GM18520 (cell line): ENCODE measurements around the gene CNTN4.

Experiments
- ATAC-seq: cut with Tn5 transposase; IDR thresholded peaks from one replicate; pipeline ENCODE4 v1.9.1; 2021; ENCODE audit not compliant: unreplicated experiment

The CNTN4 gene

DNA sequence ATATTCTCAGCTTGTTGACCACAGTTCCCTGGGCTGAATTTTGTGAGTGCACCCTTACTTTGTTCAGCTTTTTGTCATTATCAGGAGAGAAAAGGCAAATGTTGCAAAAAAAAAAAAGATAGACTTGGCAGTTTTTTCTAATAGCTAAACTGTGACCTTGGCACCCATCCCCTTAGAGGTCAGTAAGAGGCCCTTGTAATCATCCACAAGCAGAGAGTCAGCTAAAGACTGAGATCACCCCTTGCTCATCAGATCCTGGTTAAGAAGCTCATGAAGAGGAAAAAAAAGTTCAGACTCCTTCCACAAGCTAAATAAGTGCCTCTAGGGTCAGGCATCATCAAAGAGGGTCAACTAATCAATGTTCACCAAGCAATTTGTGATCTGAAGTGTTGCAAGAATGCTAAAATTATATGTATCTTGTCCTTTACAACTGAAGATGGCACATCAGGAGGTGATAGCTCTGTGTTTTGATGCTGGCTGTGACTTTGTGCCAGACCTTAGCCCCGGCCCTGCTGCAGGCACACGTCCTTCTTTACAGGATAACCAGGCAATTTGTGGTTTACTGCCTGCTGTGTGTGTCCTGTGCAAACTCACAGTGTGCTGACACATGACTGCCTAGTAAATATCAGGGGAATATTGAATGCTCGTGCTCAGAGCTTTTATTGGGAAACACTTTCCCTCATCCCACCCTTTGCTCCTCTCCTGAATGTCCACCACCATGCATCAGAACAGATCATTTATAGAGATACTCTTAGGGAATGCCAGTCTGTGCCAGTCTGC is 748.6 kb downstream of the CNTN4 start:
- no peak for ATAC-seq

DNA sequence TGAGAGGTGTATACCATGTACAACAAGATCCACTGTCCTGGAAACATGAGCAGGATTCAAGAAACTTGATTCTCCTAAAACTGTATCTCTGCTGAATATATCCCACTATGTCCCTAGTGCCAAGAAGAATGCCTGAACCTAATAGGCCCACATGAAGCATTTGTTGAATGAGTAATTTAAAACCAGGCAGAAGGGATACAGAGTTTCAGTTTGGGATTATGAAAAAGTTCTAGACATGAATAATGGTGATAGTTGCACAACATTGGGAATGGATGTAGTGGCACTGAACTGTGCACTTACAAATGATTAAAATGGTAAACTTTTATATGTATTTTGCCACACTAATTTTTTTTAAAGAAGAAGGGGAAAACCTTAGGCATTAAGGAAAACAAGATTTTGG is 750.4 kb downstream of the CNTN4 start:
- ATAC-seq: no peak

DNA sequence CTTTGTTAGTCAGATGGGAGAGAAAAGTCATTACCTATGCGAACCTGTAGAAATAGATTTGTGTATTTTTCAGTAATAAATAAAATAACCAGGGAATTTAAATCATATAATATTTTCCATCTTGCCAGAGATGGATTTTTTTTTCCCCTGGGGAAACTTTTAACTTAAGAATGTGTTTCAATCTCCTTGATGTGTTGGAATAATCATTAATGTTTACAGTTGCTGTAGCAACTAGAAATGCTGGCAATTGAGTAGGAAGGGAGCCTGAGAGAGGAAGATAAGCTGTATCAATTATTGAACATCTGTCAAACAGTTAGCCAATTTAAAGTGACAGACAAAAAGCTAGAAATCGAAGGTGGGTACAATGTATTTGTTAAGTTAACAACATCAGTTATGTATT is 752.0 kb downstream of the CNTN4 start:
- ATAC-seq: no peak

DNA sequence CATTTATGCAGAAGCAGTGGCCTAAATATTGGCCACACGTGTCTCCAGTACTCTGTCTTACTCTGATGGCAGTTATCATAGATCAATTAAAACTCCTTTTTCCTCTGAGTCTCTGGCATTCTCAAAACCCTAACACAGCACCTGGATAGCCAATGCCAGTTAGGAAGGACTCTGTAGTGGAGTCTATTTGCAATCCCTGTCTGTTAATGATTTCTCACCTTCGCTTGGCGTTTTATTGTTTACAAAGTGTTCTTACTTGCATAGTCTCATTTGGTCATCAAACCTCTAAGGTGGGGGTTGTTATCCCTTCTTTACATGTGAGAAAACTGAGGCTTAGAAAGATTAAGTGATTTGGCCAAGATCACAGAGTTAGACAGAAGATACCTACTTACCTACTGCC is 752.7 kb downstream of the CNTN4 start:
- no peak for ATAC-seq

DNA sequence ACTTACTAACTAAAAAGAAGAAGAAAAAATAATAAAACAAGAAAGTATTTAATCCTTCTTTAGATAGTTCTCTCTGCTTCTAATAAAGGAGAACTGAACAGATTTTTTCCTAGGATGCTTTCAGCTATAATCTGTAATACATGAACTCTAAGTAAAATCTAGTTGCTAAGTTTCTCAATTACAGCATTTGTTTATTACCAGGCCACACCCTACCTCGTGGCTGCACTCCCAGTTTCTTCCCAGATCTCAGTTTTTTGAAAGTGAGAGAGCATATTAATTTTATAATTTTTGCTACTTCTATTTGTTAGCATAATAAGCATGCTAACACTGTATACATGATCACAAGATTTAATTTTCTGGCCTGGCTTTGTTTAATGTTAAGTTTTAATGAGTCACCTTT is 753.2 kb downstream of the CNTN4 start:
- no peak for ATAC-seq

DNA sequence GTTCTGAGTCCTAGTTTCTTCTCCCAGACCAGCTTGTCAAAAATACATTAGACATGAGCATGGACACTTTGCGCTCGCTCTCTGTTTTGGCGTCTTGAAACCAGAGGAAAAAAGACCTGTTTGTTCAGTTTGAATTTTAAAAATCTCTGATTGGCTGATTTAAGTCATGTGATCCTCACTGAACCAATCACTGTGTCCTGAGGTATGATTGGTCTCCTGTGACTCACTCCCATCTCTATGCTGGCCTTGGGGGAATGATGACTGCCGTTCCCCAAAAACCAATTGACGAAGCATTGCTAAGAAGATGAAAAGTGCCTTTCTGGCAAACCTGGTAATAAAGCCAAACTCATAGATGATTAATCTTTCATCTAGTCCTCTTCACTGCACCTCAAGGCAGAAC is 755.0 kb downstream of the CNTN4 start:
- ATAC-seq: no peak

DNA sequence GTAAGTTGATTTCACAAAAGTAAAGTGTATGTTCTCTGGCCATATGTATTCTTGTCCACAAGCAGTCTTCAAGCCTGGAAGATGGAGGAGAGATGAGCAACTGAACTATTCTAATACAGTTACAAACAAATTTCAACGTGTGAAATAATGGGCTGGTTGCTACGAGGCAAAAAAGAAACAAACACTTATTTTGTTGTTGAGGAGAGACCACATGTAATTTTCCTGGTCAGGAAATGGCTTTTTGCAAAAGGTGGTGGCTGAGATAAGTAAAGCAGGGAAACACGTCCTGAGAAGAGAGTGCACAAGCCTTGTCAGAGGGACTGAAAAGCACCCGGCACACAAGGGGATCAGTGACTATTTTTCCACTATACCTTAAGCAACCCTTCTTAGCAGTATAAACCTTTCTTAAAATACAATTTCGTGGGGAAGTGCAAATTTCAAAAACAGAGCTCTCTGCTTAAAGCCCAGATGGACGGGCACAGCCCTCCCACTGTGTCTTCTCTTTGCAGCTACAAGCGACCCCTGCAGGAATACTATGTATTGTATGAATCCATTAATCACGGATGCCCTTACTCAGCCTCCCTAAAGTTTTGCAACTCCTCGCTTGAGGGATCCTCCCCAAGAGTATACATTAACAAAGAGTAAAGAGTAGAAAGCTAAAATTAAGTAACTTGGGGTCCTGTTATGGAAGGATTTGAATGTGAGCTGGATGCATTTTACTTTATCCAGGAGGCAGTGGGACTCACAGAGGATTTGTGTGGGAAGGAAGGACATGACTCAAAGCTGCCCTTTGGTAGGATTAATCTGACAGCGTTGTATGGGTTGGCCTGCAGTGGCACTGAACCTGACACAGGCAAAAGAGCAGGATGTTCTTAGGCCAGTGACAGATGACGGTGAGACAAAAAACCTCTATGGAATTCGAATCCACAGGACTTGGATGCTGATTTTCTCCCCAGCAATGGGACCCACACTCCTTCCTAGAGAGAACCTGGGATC is 757.8 kb downstream of the CNTN4 start:
- no peak for ATAC-seq

DNA sequence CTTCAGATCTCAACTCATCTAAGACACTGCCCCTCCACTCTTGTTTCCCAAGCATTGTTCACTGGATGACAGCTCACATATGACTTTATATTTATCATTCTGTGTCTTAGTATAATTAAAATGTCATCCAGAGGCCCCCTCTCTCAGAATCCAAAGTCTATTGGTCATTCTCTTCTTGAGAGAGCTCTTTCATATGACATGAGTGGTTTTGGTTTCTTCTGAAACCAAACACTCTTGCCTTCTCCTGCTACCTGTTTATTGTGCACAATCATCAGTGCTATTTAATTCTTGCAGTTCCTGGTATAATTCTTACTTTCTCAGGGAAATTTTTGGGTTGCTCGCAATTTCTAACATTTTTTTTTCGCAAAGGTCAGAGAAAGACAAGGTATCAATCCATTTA is 762.0 kb downstream of the CNTN4 start:
- ATAC-seq: no peak

DNA sequence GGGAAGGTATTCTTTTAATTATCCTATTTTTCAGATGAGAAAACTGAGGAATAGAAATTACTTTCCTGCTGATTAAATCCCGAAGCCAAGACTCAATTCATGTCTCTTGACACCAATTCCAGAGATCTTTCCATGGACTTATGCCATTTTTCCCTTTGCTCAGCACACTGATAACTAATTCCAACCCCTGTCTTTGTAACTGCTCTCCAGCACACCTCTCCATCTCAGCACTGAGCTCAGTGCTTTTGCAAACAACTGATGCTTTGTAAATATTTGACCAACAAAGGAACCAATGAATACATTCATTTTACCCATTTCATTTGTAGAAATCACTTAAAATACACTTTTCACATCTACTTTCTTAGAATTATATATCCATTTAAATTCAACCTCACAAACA is 762.5 kb downstream of the CNTN4 start:
- ATAC-seq: no peak

DNA sequence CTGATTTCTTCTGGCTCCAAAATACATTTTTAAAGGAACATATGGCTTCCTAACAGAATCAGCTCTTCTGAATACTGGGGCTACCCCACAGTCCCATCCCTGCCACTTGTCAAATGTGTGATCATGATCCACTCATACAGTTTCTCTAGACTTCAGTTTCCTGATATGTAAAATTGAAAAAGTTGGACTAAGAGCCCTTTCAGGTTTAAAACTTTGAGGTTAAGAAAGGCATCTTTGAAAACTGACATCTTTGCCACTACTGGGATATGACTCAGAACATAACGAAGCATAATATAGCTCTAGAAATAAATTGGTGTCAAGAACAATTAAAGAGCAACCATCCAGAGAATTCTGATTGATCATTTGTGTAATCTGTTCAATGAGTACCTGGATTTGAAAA is 763.3 kb downstream of the CNTN4 start:
- no peak for ATAC-seq

DNA sequence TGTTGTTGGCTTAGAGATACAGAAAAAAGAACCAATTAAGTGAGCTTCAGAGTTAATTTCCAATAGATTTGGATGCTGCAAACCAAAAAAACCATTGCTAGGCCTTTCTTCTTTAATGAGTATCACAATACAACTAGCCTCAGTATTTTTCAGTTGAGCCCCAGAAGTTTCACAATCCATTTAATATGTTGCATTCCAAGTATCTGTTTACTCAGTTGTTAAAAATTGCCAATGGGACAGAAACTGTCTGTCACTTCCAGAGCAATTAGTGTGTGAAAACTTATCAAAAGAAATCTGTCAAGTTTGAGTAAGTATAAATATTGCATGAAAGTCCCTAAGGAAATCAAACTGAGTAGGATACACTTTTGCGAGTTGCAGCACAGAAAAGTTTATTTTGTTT is 763.7 kb downstream of the CNTN4 start:
- no peak for ATAC-seq

DNA sequence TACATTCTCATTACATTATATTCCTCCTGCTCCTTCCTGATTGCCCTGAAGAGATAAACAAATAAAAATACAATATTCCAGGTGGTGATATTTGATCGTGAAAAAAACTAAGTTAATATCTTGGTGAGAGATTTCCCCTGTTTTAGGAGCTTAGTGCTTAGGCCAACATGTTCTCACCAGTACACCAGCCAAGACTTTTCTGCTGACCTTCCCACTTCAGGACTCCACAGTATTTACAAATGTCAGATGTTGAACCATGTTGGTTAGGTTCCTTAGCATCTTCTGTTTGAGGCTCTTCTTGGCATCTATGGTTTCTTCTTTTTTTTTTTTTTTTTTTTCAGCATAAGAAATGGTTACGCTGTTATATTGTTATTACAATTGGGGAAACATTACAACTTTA is 764.5 kb downstream of the CNTN4 start:
- ATAC-seq: no peak

DNA sequence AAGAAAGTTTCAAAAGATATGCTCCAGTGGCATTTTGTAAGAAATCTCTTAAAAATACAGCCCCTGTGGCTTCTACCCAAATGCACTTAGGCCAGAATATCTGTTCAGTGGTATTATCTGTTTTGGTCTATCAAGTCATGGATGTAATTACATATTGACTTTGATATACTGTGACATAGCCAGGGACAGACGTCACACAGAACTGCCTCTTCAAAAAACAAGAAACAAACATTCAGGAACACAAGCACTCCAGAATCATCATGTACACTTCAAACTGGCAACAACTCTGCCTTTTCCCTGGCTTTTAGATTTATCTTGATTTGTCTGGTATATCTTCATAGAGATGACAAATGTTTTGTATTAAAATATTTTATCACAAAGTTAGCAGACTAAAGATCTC is 771.2 kb downstream of the CNTN4 start:
- ATAC-seq: no peak

DNA sequence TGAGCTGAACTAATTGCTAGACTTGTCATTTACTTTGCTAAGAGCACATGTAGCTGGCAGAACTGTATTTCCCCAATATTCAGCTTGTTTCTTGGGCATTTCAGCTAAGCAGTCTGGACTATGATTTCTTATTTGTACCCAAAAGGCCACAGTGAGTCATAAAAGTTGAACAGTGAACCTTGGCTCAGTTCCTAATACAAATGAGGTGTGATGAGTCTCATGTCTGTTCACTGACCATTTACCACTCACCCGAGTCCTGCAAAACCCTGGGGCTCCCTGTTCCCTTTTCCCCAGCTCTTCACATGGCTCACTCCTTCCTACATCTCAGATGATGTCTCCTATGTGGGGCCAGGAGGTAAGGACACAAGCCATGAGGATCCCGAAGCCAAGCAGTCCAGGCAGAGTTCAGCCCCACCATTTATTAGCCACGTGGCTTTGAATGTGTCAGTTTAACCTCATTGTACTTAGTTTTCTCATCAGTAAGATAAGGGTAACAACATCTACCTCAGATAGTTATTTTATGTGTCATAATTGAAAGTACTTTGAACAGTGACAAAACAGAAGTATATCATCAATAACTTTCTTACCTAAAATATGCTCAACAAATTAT is 772.2 kb downstream of the CNTN4 start:
- peak; percentile 36 for ATAC-seq

DNA sequence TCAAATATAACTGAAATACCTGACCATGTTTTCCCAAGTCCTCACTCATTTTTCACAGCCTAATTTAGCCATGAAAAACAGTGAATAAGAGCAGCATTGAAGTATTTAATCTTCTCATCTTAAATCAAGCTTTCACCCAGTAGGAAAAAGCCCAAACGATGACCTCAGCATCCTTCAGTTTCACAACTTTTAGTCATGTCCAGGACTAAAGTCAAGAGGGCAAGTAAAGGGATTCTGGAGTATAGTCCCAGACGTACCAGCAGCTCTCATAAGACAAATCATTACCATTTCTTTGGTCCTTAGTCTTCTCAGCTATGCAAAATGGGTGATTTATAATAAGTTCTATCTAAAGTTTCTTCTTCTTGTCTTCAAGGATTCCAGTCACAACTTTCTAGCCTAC is 774.2 kb downstream of the CNTN4 start:
- ATAC-seq: no peak

DNA sequence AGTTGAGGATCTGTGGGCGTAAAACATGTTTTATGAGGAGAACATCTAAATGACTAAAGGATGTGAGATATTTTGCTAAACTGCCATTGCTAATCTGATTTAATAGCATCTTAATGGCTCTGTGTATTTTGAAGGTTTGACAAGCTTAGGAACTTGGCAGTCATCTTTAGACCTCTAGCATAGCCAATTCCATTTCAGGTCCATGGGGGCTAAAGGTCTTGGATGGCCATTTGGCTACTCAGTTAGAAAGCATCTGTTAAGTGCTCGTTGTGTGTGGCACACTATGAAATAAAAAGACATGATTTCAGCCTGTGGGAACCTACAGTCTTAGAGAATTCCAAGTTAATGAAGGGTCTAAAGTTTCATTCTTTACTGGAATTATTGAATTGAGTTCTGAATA is 775.3 kb downstream of the CNTN4 start:
- no peak for ATAC-seq

DNA sequence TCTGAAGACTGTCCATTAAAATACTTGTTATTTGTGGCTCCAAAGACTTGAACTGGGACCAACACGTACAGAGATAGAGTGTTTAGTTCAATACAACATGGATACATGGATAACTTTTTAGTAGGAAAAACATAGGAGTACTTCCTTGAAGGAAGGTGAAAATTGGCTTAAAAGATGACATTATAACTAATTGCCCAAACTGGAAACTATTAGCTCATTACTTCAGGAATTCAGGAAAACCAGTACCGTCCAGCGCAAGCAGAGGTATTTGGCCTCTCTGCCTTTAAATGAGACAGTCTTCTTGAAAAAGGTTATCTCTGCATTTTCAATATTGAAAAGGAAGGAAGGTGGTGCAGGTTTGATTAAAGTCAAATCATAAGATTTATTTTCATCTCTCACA is 777.0 kb downstream of the CNTN4 start:
- ATAC-seq: no peak

DNA sequence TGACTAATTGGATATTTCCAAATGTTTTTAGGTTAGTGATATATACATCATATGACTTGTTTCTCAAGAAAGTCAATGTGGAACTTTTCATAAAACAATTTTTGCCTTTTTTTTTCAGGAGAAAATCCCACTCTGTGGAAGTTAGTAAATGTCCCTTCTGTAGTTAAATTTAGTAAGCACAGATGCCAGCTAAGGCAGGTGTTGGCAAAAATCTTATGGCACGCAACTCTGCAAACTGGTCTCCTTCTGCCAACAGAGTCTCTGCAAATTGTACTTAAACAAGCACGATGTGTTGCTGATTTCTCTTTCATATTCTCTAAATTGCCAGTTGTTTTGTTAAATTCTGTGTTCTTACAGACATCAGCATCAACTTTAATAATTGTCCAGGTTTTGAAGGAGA is 777.7 kb downstream of the CNTN4 start:
- ATAC-seq: no peak

DNA sequence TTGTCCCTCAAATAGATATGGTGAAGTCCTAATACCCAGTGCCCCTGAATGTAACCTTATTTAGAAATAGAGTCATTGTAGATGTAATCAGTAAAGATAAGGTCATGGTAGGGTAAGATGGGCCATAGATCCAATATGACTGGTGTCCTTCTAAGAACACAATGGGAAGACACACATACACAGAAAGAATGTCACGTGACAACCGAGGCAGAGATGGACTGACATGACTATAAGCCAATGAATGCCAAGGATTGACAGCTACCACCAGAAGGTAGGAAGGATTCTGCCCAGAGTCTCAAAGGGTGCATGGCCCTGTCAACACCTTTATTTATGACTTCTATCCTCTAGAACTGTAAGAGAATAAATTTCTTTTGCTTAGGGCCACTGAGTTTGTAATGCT is 780.4 kb downstream of the CNTN4 start:
- ATAC-seq: no peak

DNA sequence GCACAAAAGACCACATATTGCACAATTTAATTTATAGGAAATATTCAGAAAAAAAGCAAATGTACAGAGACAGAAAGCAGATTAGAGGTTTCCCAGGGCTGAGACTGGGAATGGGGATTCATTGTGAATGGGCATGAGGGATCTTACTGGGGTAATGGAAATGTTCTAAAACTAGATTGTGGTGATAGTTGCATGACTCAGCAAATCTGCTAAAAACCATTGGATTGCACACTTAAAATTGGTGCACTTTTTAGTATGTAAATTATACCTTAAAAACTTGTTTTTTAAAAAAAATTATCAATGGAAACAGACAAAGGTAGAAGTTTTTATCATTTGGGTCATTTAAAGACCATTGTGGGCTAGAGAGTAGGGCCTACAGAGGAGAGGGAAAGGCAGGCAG is 780.9 kb downstream of the CNTN4 start:
- ATAC-seq: no peak

DNA sequence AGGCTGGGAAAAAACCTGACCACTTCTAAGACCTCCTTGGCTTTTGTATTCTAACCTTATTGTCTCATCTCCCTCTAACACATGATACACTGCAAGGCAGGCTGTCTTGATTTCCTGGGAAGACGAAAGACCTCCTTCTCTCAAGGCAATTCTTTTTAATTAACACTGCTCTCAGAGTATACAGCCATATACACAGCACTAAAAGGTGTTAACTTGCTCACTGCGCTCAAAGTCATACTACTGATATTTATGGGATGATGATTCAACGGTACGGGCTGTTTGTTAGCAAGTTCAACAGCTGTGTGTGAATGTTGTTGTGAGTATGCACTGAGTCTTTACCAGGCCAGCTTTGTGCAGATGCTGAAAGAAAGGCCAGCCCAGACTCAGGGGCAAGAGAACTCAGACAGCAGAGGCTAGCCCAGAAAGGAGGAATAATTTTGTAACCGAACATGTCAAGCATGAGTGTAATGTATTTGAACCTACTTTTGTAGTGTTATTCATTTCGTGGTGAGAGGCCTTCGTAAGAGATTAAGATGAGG is 781.6 kb downstream of the CNTN4 start:
- ATAC-seq: no peak

DNA sequence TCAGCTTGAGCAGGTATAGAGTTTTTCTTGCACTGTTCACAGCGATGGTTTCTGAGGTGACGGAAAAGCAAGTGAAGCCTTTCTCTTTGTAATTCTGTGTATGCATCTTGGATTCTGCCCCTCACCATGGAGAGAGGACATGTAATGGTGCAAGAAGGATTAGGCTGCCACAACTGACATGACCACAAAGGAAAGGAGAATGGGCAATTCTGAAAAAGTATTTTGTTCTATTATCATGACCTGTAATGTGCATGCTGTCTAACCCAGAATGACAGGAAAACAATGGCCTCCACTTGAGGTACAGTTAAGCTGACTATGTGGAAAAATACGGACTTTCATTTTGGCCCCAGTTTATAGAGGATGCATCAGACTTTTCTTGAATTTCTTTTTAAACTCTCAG is 784.6 kb downstream of the CNTN4 start:
- ATAC-seq: no peak
